GM12875 (cell line): ENCODE data around the gene EXOC1L.

ENCODE experiments used
- H3K4me3 ChIP-seq: one replicate; pipeline ENCODE4 v1.5.1; 2011; ENCODE audit warnings: low read depth, low read length, control low read depth
- CTCF ChIP-seq: IDR thresholded peaks from 2 replicates; pipeline ENCODE4 v1.5.1; 2011; ENCODE audit warnings: low read depth, mild to moderate bottlenecking, control low read depth, inconsistent platforms, low read length, moderate library complexity, borderline replicate concordance; ENCODE audit not compliant: insufficient read depth

Gene EXOC1L

GRCh38 chr4:55819634-55820033 lies at the start of gene EXOC1L:
Gene EXOC1L (plus strand): TSS chr4:55819790. CDS start chr4:55820027, 237 bp downstream.
- no peak within 1 kb of the TSS for H3K4me3 ChIP-seq
- no peak for TF ChIP-seq CTCF

- no peak for TF ChIP-seq CTCF
- H3K4me3 ChIP-seq: no peak overlapping the region
Measured at GRCh38 chr4:55770662-55771061, 48.9 kb upstream of the EXOC1L start.

GRCh38 chr4:55781341-55781740 lies 38.2 kb upstream of the EXOC1L start:
- no peak for TF ChIP-seq CTCF
- no peak overlapping the region for H3K4me3 ChIP-seq

GRCh38 chr4:55781812-55782211 lies 37.8 kb upstream of the EXOC1L start:
- no peak overlapping the region for H3K4me3 ChIP-seq
- TF ChIP-seq CTCF: no peak

GRCh38 chr4:55783584-55783983 lies 36.0 kb upstream of the EXOC1L start:
- H3K4me3 ChIP-seq: no peak overlapping the region
- no peak for TF ChIP-seq CTCF

- no peak for TF ChIP-seq CTCF
- H3K4me3 ChIP-seq: no peak overlapping the region
Measured at GRCh38 chr4:55784747-55785146, 34.8 kb upstream of the EXOC1L start.

GRCh38 chr4:55791666-55792065 lies 27.9 kb upstream of the EXOC1L start:
- TF ChIP-seq CTCF: no peak
- no peak overlapping the region for H3K4me3 ChIP-seq
